Right cardiac atrium (tissue), 5 donors: Measurements from ENCODE around the gene ACIN1. TPM values are rescaled to one million over a fixed set of nuclear protein-coding genes. Genes with fewer than 3 reads are reported as not detected.

Experiments
- ATAC-seq, 2 donors: fragments of 200-7000 bp; cut with Tn5 transposase; one replicate each; pipeline versions ENCODE4 v1.8.0 to v1.9.1; 2020; ENCODE audit warnings: moderate library complexity in 2 of 2, mild to moderate bottlenecking in 1 of 2
- DNase-seq, 3 donors: peaks; one replicate each; pipeline ENCODE4 v3.0.0-alpha.2; 2020
- H3K27ac ChIP-seq: one replicate; pipeline ENCODE4 v1.5.1; 2013; ENCODE audit warnings: mild to moderate bottlenecking, low read length, control low read depth, moderate library complexity
- H3K27me3 ChIP-seq: one replicate; pipeline ENCODE4 v1.6.1; 2013; ENCODE audit not compliant: control insufficient read depth, insufficient read depth
- H3K4me1 ChIP-seq: one replicate; pipeline ENCODE4 v1.6.1; 2013; ENCODE audit warnings: low read length; ENCODE audit not compliant: control insufficient read depth, insufficient read depth
- H3K4me3 ChIP-seq: one replicate; pipeline ENCODE4 v1.5.1; 2013; ENCODE audit warnings: low read length, control low read depth
- H3K9me3 ChIP-seq: one replicate; pipeline ENCODE4 v1.6.1; 2013; ENCODE audit warnings: low read length; ENCODE audit not compliant: control insufficient read depth
- WGBS: extraction: QIAGEN DNeasy Blood & Tissue Kit; methylation state at CpG from one replicate; pipeline ENCODE4 v1.1.7; 2013; 5-methylcytosine and 5-hydroxymethylcytosine counted together
- intact Hi-C, 4 donors: fragments of 100-400 bp; cut with DNase I; formaldehyde crosslinking; loops; one replicate each; pipeline versions ENCODE4 v1.11.0 to v1.14.0; 2022 to 2023
- polyA plus RNA-seq: library from polyadenylated mRNA; stranded (reverse); fragments of 200-250 nt; gene quantifications from one replicate; pipeline ENCODE4 v1.2.3, GENCODE V29; 2013
- total RNA-seq, 4 donors: library from RNA; stranded (reverse); fragmentation: NEBNext Ultra II Directional; extraction: Animal tissue kit (Norgen Biotek cat#: 25700); gene quantifications; one replicate each; pipeline ENCODE4 v1.2.1, GENCODE V29; 2021
- donor health status: healthy with polysubstance abuse.
- donor health status: DM: no; HTN: yes; CAD: no.
- donor health status: DM: no; HTN: no; CAD: no.
- donor health status: DM: no; HTN: yes; CAD: no; lungs with severe emphysema.
- donor health status: DM: yes; HTN: yes; CAD: no.

The ACIN1 gene
- total and polyA plus RNA-seq, 5 donors: 67.1 to 87.8 (median 83.3) TPM

- intact Hi-C loops: no loop called here
- ATAC-seq: no peak
- DNase-seq: peak in 2 of 3 donors; percentile 41 to 49
- Histone ChIP-seq H3K4me1 (peaks cover 4% of the 10 kb centered on the region), H3K27me3 (no peaks in the 10 kb centered on the region), H3K4me3 (no peak overlapping the region), H3K9me3 (no peaks in the 10 kb centered on the region), H3K27ac (no peak overlapping the region)
- 73% methylated on average over 14 of the region's 14 CpGs for WGBS
Observed at GRCh38 chr14:23067847-23068788, 26.8 kb downstream of the ACIN1 start.

- peak in 2 of 3 donors; percentile 29 to 61 for DNase-seq
- Histone ChIP-seq H3K4me1 (peaks cover 5% of the 10 kb centered on the region), H3K27ac (no peak overlapping the region), H3K9me3 (no peaks in the 10 kb centered on the region), H3K4me3 (no peak overlapping the region), H3K27me3 (no peaks in the 10 kb centered on the region)
- intact Hi-C loops: no loop called here
- 87% methylated on average over 23 of the region's 23 CpGs for WGBS
- no peak for ATAC-seq
Observed at GRCh38 chr14:23066855-23067744, 27.8 kb downstream of the ACIN1 start.

- ATAC-seq (no peak), DNase-seq (no peak)
- H3K27me3 ChIP-seq: no peaks in the 10 kb centered on the region
- intact Hi-C loops: no loop called here
- H3K9me3 ChIP-seq: no peaks in the 10 kb centered on the region
- peaks cover 5% of the 10 kb centered on the region for H3K4me1 ChIP-seq
- 86% methylated on average over 3 of the region's 3 CpGs for WGBS
- H3K4me3 ChIP-seq: no peak overlapping the region
- no peak overlapping the region for H3K27ac ChIP-seq
Observed at GRCh38 chr14:23066368-23066767, 28.6 kb downstream of the ACIN1 start.

DNA sequence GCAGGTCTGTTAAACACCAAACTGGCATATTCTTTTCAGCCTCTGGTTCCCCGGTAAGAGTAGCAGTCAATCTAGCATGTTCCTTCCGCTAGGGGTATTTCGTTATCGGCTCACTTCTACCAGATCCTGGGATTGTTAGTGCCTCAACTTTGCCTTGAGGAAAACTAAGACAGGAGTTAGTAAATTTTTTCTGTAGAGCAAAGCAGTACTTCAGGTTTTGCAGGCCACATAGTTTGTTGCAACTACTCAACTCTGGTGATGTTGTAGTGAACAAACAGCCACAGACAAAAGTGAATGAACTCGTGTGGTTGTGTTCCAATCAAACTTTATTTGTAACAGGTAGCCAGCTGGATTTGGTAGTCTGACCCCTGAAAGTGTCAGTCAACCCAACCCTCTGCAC lies 31.3 kb downstream of the ACIN1 start:
- no peak overlapping the region for H3K27ac ChIP-seq
- H3K4me3 ChIP-seq: no peak overlapping the region
- WGBS: 92% methylated on average over 5 of the region's 5 CpGs
- H3K4me1 ChIP-seq: peaks cover 5% of the 10 kb centered on the region
- H3K9me3 ChIP-seq: no peaks in the 10 kb centered on the region
- ATAC-seq (no peak), DNase-seq (no peak)
- intact Hi-C loops: no loop called here
- no peaks in the 10 kb centered on the region for H3K27me3 ChIP-seq

DNA sequence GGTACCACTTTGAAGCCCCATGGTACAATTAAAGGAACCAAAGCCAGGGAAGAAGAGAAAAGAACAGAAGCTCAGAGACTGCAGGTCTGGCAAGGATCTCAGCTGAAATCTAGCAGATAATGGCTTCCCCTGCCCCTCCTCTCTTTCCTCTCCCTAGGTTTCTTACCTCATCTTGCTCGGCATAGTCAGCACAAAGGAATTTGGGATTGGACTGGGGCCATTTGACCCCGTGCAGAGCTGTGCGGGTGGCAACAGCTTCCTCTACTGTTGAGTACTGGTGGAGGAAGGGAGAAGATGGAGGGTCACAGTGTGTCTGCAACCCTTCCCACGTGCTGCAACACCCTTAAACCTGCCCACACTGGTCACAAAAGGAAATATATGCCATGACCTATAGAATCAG lies 32.9 kb downstream of the ACIN1 start:
- intact Hi-C loops: no loop called here
- DNase-seq (peak in 2 of 3 donors; percentile 57 to 71), ATAC-seq (peak; percentile 37 to 60)
- WGBS: 14% methylated on average over 4 of the region's 4 CpGs
- Histone ChIP-seq H3K9me3 (no peaks in the 10 kb centered on the region), H3K4me3 (no peak overlapping the region), H3K4me1 (peaks cover 5% of the 10 kb centered on the region), H3K27me3 (no peaks in the 10 kb centered on the region), H3K27ac (no peak overlapping the region)

DNA sequence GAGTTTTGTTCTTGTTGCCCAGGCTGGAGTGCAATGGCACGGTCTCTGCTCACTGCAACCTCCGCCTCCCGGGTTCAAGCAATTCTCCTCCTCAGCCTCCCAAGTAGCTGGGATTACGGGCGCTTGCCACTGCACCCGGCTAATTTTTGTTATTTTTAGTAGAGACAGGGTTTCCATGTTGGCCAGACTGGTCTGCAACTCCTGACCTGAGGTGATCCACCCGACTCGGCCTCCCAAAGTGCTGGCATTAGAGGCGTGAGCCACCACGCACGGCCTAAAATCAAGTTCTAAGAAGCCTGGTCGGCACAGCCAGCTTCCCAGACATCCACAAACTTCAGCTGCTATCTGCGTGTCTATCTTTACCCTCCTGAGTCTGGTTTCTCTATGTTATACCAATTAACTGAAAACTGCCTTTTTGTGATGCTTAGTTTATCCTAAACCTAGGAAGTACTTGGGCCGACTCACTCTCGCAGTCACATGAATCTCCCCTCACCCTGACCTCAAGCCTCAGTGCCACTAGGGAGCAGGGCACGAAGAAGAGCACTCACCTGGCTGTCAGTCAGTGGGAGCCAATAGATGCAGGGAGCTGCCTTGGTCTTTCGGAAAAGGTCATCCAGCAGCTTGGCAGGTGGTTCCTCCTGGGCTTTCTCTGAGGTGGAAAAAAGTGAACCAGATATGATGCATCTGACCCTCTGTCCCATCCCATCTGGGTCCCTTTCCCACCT lies 34.2 kb downstream of the ACIN1 start:
- no peaks in the 10 kb centered on the region for H3K27me3 ChIP-seq
- intact Hi-C loops: no loop called here
- WGBS: 92% methylated on average over 17 of the region's 17 CpGs
- DNase-seq (peak in 1 of 3 donors; percentile 19), ATAC-seq (no peak)
- H3K4me3 ChIP-seq: no peak overlapping the region
- peaks cover 5% of the 10 kb centered on the region for H3K4me1 ChIP-seq
- H3K27ac ChIP-seq: no peak overlapping the region
- H3K9me3 ChIP-seq: no peaks in the 10 kb centered on the region

- intact Hi-C loops: loop anchor here in 1 of 4 donors (2.0 kb wide), 1 partner anchor 72 kb away; no protein-coding TSS in a partner anchor
- DNase-seq (peak in 2 of 3 donors; percentile 39 to 44), ATAC-seq (no peak)
- peaks cover 5% of the 10 kb centered on the region for H3K4me1 ChIP-seq
- no peak overlapping the region for H3K4me3 ChIP-seq
- 89% methylated on average over 32 of the region's 32 CpGs for WGBS
- H3K27me3 ChIP-seq: no peaks in the 10 kb centered on the region
- H3K9me3 ChIP-seq: no peaks in the 10 kb centered on the region
- H3K27ac ChIP-seq: no peak overlapping the region
Observed at GRCh38 chr14:23058654-23059504, 36.1 kb downstream of the ACIN1 start.

- H3K27ac ChIP-seq: no peak overlapping the region
- intact Hi-C loops: loop anchor here in 3 of 4 donors (2.0 kb wide), 1 partner anchor 71 kb away; no protein-coding TSS in a partner anchor
- H3K4me3 ChIP-seq: peak overlapping the region; percentile 83
- H3K27me3 ChIP-seq: no peaks in the 10 kb centered on the region
- no peaks in the 10 kb centered on the region for H3K9me3 ChIP-seq
- H3K4me1 ChIP-seq: peaks cover 5% of the 10 kb centered on the region
- WGBS: 1% methylated on average over 51 of the region's 51 CpGs
- DNase-seq: peak; percentile 87 to 94 (median 94)
- ATAC-seq: peak; percentile 73 to 81
Observed at GRCh38 chr14:23057757-23058653, 36.9 kb downstream of the ACIN1 start.
